Measurements from ENCODE around the gene RPL36. TPM values are rescaled to one million over a fixed set of nuclear protein-coding genes. Genes with fewer than 3 reads are reported as not detected.

RPL36 gene
- total and polyA plus RNA-seq, 2 experiments from 2014 or later, result 637 to 990 TPM

- TF ChIP-seq EZH2 (IDR thresholded peaks at IDR 0.05; ENCODE audit: borderline replicate concordance), result no peak
- TF ChIP-seq, protein P1, sequence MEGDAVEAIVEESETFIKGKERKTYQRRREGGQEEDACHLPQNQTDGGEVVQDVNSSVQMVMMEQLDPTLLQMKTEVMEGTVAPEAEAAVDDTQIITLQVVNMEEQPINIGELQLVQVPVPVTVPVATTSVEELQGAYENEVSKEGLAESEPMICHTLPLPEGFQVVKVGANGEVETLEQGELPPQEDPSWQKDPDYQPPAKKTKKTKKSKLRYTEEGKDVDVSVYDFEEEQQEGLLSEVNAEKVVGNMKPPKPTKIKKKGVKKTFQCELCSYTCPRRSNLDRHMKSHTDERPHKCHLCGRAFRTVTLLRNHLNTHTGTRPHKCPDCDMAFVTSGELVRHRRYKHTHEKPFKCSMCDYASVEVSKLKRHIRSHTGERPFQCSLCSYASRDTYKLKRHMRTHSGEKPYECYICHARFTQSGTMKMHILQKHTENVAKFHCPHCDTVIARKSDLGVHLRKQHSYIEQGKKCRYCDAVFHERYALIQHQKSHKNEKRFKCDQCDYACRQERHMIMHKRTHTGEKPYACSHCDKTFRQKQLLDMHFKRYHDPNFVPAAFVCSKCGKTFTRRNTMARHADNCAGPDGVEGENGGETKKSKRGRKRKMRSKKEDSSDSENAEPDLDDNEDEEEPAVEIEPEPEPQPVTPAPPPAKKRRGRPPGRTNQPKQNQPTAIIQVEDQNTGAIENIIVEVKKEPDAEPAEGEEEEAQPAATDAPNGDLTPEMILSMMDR (IDR thresholded peaks at IDR 0.05; ENCODE audit: poor library complexity), result peak; percentile 5
- Histone ChIP-seq H3K4me3 (no peak overlapping the region), H3K9me3 (ENCODE audit: low read depth) (no peaks in the 10 kb centered on the region), H3K4me2 (no peak overlapping the region), H3K36me3 (replicated peaks; ENCODE audit: insufficient read depth, low read depth) (no peaks in the 10 kb centered on the region), H3K79me2 (no peaks in the 10 kb centered on the region), H4K20me1 (ENCODE audit: insufficient read depth, poor library complexity, severe bottlenecking) (no peaks in the 10 kb centered on the region), H3K9me2 (replicated peaks; ENCODE audit: insufficient read depth) (no peaks in the 10 kb centered on the region), H3K4me1 (ENCODE audit: insufficient read depth) (no peaks in the 10 kb centered on the region), H3K27me3 (no peaks in the 10 kb centered on the region), H2AFZ (no peak overlapping the region), H3K27ac (no peak overlapping the region)
- DNase-seq (ENCODE audit: low spot score), result no peak
- 86% methylated on average over 10 of the region's 10 CpGs for WGBS (ENCODE audit: low lambda C conversion rate, missing lambda C conversion rate)
These were observed 24.1 kb upstream of the RPL36 start for GRCh38 chr19:5665781-5666513.

DNA sequence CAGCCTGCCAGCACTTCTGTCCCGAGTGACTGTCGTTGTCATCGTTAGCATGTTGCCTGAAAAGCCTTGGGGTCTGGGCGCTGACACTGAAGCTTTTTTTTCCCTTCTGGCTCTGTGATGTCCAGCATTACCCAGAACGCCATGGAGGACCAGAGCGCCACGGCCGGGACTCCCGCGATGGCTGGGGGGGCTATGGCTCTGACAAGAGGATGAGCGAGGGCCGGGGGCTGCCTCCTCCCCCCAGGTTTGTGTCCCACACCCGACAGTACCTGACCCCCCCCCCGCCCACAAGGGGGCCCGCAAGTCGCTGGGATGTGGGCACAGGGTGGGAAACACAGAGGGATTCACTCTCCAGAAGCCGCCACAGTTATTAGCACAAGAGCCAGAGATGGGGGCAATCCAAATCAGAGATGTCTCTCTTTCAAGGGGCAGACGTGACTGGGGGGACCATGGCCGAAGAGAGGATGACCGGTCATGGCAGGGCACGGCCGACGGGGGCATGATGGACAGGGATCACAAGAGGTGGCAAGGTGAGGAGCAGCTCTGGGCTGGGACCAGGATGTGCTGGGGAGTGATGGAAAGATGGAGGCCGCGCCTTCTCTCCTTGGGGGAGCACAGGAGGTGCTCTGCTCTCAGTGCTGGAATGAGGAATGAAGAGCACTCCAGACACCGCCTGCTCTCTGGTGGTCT, 23.0 kb upstream of the RPL36 start:
- no peak for TF ChIP-seq EZH2 (IDR thresholded peaks at IDR 0.05; ENCODE audit: borderline replicate concordance)
- TF ChIP-seq EZH2phosphoT487 (IDR thresholded peaks at IDR 0.05; ENCODE audit: low read depth, severe bottlenecking, unreplicated experiment), result no peak
- TF ChIP-seq, protein P1 (IDR thresholded peaks at IDR 0.05; ENCODE audit: poor library complexity), result no peak
- Histone ChIP-seq H2AFZ (no peak overlapping the region), H3K9me2 (replicated peaks; ENCODE audit: insufficient read depth) (no peaks in the 10 kb centered on the region), H3K79me2 (no peaks in the 10 kb centered on the region), H3K4me3 (no peak overlapping the region), H3K4me2 (no peak overlapping the region), H3K9me3 (ENCODE audit: low read depth) (no peaks in the 10 kb centered on the region), H3K27ac (no peak overlapping the region), H3K27me3 (no peaks in the 10 kb centered on the region), H3K36me3 (replicated peaks; ENCODE audit: insufficient read depth, low read depth) (no peaks in the 10 kb centered on the region), H4K20me1 (ENCODE audit: insufficient read depth, poor library complexity, severe bottlenecking) (no peaks in the 10 kb centered on the region), H3K4me1 (ENCODE audit: insufficient read depth) (no peaks in the 10 kb centered on the region)
- no peak for DNase-seq (ENCODE audit: low spot score)
- WGBS (ENCODE audit: low lambda C conversion rate, missing lambda C conversion rate), result 94% methylated on average over 20 of the region's 26 CpGs

DNA sequence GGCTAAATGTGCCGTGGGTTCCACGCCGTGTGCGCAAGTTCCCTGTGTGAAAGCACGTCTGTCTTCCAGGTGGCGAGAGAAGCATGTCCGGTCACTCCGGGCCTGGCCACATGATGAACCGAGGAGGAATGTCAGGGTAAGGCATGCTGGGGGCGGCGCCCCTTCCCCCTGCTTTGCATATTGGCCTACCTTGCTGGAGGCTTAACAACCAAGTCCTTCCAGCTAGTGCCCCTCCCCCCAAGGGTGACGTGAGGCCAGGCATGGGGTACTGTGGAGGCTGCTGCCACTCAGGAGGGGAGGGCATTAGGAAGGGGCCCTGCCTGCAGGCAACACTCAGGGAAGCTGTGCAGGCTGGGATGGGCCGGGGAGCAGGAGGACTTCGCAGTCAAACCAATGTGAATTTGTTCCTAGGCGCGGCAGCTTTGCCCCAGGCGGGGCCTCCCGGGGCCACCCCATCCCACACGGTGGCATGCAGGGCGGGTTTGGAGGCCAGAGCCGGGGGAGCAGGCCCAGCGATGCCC, 22.3 kb upstream of the RPL36 start:
- WGBS (ENCODE audit: low lambda C conversion rate, missing lambda C conversion rate), result 81% methylated on average over 22 of the region's 22 CpGs
- H3K9me3 ChIP-seq (ENCODE audit: low read depth), result no peaks in the 10 kb centered on the region
- H3K27ac ChIP-seq, result no peak overlapping the region
- no peaks in the 10 kb centered on the region for H3K79me2 ChIP-seq
- H2AFZ ChIP-seq, result no peak overlapping the region
- DNase-seq (ENCODE audit: low spot score), result peak; percentile 44
- H3K4me1 ChIP-seq (ENCODE audit: insufficient read depth), result no peaks in the 10 kb centered on the region
- H4K20me1 ChIP-seq (ENCODE audit: insufficient read depth, poor library complexity, severe bottlenecking), result no peaks in the 10 kb centered on the region
- H3K4me2 ChIP-seq, result no peak overlapping the region
- no peaks in the 10 kb centered on the region for H3K9me2 ChIP-seq (replicated peaks; ENCODE audit: insufficient read depth)
- H3K27me3 ChIP-seq, result no peaks in the 10 kb centered on the region
- H3K4me3 ChIP-seq, result no peak overlapping the region
- TF ChIP-seq, protein P1 (IDR thresholded peaks at IDR 0.05; ENCODE audit: poor library complexity), result no peak
- TF ChIP-seq EZH2phosphoT487 (IDR thresholded peaks at IDR 0.05; ENCODE audit: low read depth, severe bottlenecking, unreplicated experiment), result no peak
- no peak for TF ChIP-seq EZH2 (IDR thresholded peaks at IDR 0.05; ENCODE audit: borderline replicate concordance)
- no peaks in the 10 kb centered on the region for H3K36me3 ChIP-seq (replicated peaks; ENCODE audit: insufficient read depth, low read depth)

Measured in hepatocyte (in vitro differentiated cells).